Smooth muscle cell (in vitro differentiated cells): ENCODE data around the gene AHSG. TPM values are rescaled to one million over a fixed set of nuclear protein-coding genes. Genes with fewer than 3 reads are reported as not detected.

Source experiments
- DNase-seq: peaks from one replicate; lab custom pipeline; 2025; ENCODE audit not compliant: unreplicated experiment; lab: John Stamatoyannopoulos, UW
- H2AFZ ChIP-seq: fragments of 200-600 bp; sonication (generic); 2 replicates; pipeline ENCODE4 v1.6.0; 2016; ENCODE audit warnings: antibody characterized with exemption, low read depth, mild to moderate bottlenecking
- H3F3A ChIP-seq: fragments of 200-600 bp; sonication (generic); 2 replicates; pipeline ENCODE4 v1.6.0; 2017; ENCODE audit warnings: antibody characterized with exemption, low read depth
- H3K27ac ChIP-seq: fragments of 200-600 bp; sonication (generic); 2 replicates; pipeline ENCODE4 v1.5.1; 2016; ENCODE audit warnings: low read depth, mild to moderate bottlenecking
- H3K27me3 ChIP-seq: fragments of 200-600 bp; sonication (generic); 2 replicates; pipeline ENCODE4 v1.6.1; 2016; ENCODE audit warnings: low read depth, mild to moderate bottlenecking
- H3K36me3 ChIP-seq: fragments of 200-600 bp; sonication (generic); 2 replicates; pipeline ENCODE4 v1.5.1; 2016; ENCODE audit warnings: low read depth
- H3K4me1 ChIP-seq: fragments of 200-600 bp; sonication (generic); 2 replicates; pipeline ENCODE4 v1.5.1; 2016; ENCODE audit warnings: low read depth
- H3K4me2 ChIP-seq: fragments of 200-600 bp; sonication (generic); 2 replicates; pipeline ENCODE4 v1.6.0; 2016; ENCODE audit warnings: mild to moderate bottlenecking
- H3K4me3 ChIP-seq: fragments of 200-600 bp; sonication (generic); 2 replicates; pipeline ENCODE4 v1.5.1; 2016; ENCODE audit warnings: mild to moderate bottlenecking
- H3K79me2 ChIP-seq: fragments of 200-600 bp; sonication (generic); 2 replicates; pipeline ENCODE4 v1.6.0; 2016; ENCODE audit warnings: low read depth, mild to moderate bottlenecking
- H3K9ac ChIP-seq: fragments of 200-600 bp; sonication (generic); 2 replicates; pipeline ENCODE4 v1.6.0; 2016; ENCODE audit warnings: low read depth
- H3K9me3 ChIP-seq: fragments of 200-600 bp; sonication (generic); replicated peaks from 2 replicates; pipeline ENCODE4 v1.5.1; 2016; ENCODE audit warnings: low read depth
- H4K20me1 ChIP-seq: fragments of 200-600 bp; sonication (generic); 2 replicates; pipeline ENCODE4 v1.6.0; 2016; ENCODE audit warnings: low read depth
- WGBS: methylation state at CpG from one replicate; pipeline ENCODE4 v1.1.7; 2016; ENCODE audit warnings: low lambda C conversion rate; 5-methylcytosine and 5-hydroxymethylcytosine counted together
- polyA plus RNA-seq: library from polyadenylated mRNA; unstranded; fragments of >200 nt; fragmentation: Nextera tagmentation; extraction: Ambion mirVana; gene quantifications from 2 replicates; pipeline ENCODE4 v1.2.1, GENCODE V29; 2016
- total RNA-seq: library from RNA; depleted of rRNA; stranded (reverse); fragments of >200 nt; gene quantifications from 2 replicates; pipeline ENCODE4 v1.2.3, GENCODE V29; 2014
- TF ChIP-seq, protein P1 (sequence below): fragments of 200-600 bp; sonication (generic); IDR thresholded peaks from 2 replicates; pipeline ENCODE4 v1.5.1; 2017; ENCODE audit warnings: borderline replicate concordance, mild to moderate bottlenecking, antibody characterized with exemption; ENCODE audit not compliant: insufficient read depth, poor library complexity, severe bottlenecking

Gene AHSG
- total and polyA plus RNA-seq, 2 experiments from 2014 or later: 0.16 to 0.18 TPM

DNA sequence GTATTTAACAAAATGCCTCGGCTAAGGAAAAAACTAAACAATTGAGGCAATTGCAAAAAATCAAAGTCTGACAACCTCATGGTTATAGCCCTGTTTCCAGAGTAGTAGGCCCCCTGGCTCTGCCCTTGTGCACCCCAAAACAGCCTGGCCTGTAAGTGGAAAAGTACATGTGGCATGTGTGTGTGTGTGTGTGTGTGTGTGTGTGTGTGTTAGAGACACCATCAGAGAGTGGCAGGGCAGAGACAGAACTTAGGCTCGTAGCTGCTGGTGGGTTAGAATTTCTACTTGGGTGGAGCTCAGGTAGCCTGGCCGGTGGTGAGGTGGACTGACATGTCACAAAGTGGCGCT, 14.1 kb upstream of the AHSG start:
- TF ChIP-seq, protein P1, sequence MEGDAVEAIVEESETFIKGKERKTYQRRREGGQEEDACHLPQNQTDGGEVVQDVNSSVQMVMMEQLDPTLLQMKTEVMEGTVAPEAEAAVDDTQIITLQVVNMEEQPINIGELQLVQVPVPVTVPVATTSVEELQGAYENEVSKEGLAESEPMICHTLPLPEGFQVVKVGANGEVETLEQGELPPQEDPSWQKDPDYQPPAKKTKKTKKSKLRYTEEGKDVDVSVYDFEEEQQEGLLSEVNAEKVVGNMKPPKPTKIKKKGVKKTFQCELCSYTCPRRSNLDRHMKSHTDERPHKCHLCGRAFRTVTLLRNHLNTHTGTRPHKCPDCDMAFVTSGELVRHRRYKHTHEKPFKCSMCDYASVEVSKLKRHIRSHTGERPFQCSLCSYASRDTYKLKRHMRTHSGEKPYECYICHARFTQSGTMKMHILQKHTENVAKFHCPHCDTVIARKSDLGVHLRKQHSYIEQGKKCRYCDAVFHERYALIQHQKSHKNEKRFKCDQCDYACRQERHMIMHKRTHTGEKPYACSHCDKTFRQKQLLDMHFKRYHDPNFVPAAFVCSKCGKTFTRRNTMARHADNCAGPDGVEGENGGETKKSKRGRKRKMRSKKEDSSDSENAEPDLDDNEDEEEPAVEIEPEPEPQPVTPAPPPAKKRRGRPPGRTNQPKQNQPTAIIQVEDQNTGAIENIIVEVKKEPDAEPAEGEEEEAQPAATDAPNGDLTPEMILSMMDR: no peak
- no peaks in the 10 kb centered on the region for H3K27me3 ChIP-seq
- no peak overlapping the region for H3K4me3 ChIP-seq
- H4K20me1 ChIP-seq: no peaks in the 10 kb centered on the region
- H3K9ac ChIP-seq: no peak overlapping the region
- H3K4me2 ChIP-seq: no peak overlapping the region
- no peak for DNase-seq
- H3F3A ChIP-seq: no peaks in the 10 kb centered on the region
- WGBS: 95% methylated on average over 4 of the region's 4 CpGs
- no peak overlapping the region for H2AFZ ChIP-seq
- no peaks in the 10 kb centered on the region for H3K4me1 ChIP-seq
- no peaks in the 10 kb centered on the region for H3K36me3 ChIP-seq
- no peak overlapping the region for H3K27ac ChIP-seq
- H3K9me3 ChIP-seq: no peaks in the 10 kb centered on the region
- no peaks in the 10 kb centered on the region for H3K79me2 ChIP-seq

GRCh38 chr3:186599142-186599784, 13.6 kb upstream of the AHSG start:
- H3K4me2 ChIP-seq: no peak overlapping the region
- H3K27ac ChIP-seq: no peak overlapping the region
- H3K27me3 ChIP-seq: no peaks in the 10 kb centered on the region
- H3K36me3 ChIP-seq: no peaks in the 10 kb centered on the region
- H3K4me1 ChIP-seq: no peaks in the 10 kb centered on the region
- no peaks in the 10 kb centered on the region for H3K79me2 ChIP-seq
- H4K20me1 ChIP-seq: no peaks in the 10 kb centered on the region
- H2AFZ ChIP-seq: no peak overlapping the region
- TF ChIP-seq, protein P1: no peak
- no peaks in the 10 kb centered on the region for H3K9me3 ChIP-seq
- no peaks in the 10 kb centered on the region for H3F3A ChIP-seq
- no peak overlapping the region for H3K4me3 ChIP-seq
- H3K9ac ChIP-seq: no peak overlapping the region
- no peak for DNase-seq
- 84% methylated on average over 12 of the region's 12 CpGs for WGBS

GRCh38 chr3:186599785-186600166, 13.1 kb upstream of the AHSG start:
- TF ChIP-seq, protein P1: no peak
- H3K4me2 ChIP-seq: no peak overlapping the region
- no peaks in the 10 kb centered on the region for H3K9me3 ChIP-seq
- H2AFZ ChIP-seq: no peak overlapping the region
- no peaks in the 10 kb centered on the region for H4K20me1 ChIP-seq
- no peak overlapping the region for H3K27ac ChIP-seq
- no peaks in the 10 kb centered on the region for H3F3A ChIP-seq
- H3K4me3 ChIP-seq: no peak overlapping the region
- H3K36me3 ChIP-seq: no peaks in the 10 kb centered on the region
- DNase-seq: no peak
- no peaks in the 10 kb centered on the region for H3K4me1 ChIP-seq
- no peak overlapping the region for H3K9ac ChIP-seq
- 87% methylated on average over 2 of the region's 2 CpGs for WGBS
- H3K79me2 ChIP-seq: no peaks in the 10 kb centered on the region
- H3K27me3 ChIP-seq: no peaks in the 10 kb centered on the region

GRCh38 chr3:186600896-186601295, 12.0 kb upstream of the AHSG start:
- no peak for DNase-seq
- no peaks in the 10 kb centered on the region for H3F3A ChIP-seq
- no peak overlapping the region for H3K9ac ChIP-seq
- H3K36me3 ChIP-seq: no peaks in the 10 kb centered on the region
- H3K27ac ChIP-seq: no peak overlapping the region
- no peaks in the 10 kb centered on the region for H3K79me2 ChIP-seq
- H3K9me3 ChIP-seq: no peaks in the 10 kb centered on the region
- no peak overlapping the region for H3K4me2 ChIP-seq
- TF ChIP-seq, protein P1: no peak
- H2AFZ ChIP-seq: no peak overlapping the region
- WGBS: 80% methylated on average over 3 of the region's 3 CpGs
- no peaks in the 10 kb centered on the region for H4K20me1 ChIP-seq
- H3K4me3 ChIP-seq: no peak overlapping the region
- no peaks in the 10 kb centered on the region for H3K4me1 ChIP-seq
- H3K27me3 ChIP-seq: no peaks in the 10 kb centered on the region
